Astrocyte of the hippocampus (primary cell): ENCODE results near the gene MNAT1.
"Not testable (repeated sequence)": the region's sequence is repeated elsewhere in the genome, so short reads cannot be mapped to it uniquely, and the experiment has no call there.

Experiments used
- DNase-seq: peaks from one replicate; pipeline ENCODE4 v3.0.0; 2011; ENCODE audit warnings: low read depth, low spot score

The MNAT1 gene

DNA sequence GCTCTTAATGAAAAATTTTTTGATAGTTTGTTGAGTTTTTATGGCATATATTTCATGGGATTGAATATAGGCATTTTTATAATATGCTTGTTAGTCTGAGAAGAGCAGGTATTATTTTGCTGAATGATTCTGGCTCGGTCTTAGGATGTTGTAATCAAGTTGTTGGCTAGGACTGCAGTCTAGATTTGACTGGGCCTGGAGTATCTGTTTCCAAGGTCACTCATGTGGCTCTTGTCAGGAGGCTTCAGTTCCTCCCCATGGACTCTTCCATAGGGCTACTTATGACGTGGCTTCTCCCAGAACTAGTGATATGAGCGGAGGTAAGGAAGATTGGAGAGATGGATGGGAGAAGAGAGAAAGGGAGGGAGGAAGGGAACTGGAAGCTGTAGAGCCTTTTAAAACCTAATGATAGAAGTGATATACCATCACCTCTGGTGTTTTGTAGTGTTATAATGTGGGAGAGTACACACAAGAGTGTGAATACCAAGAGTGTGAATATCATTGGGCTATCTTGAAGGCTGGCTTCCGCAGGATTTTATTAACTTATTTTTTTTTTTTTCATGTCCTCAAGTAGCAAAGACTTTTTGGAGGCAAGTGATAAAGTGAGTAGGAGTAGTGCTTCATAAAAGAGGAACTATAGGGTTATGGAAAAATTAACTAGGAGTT is 4.4 kb downstream of the MNAT1 start:
- DNase-seq = no peak

DNA sequence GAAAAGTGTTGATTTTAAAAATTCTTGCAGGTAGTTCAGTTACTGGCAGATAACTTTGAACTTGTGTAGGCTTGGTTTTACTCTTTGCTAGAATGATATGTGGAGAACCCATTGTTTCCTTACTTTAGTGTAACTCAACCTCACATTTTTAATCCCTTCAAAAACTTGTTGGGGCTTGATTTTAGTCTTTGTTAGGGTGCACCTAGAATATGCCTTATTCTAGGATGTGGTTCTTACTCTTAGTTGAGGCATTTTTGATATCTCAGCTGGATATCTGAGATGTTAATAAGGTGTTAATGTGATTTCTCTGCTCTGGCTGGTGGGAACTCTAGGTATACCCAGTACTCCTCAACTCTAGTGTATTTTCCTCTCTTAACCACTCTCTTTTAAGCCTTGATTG is 10.0 kb downstream of the MNAT1 start:
- DNase-seq = no peak

DNA sequence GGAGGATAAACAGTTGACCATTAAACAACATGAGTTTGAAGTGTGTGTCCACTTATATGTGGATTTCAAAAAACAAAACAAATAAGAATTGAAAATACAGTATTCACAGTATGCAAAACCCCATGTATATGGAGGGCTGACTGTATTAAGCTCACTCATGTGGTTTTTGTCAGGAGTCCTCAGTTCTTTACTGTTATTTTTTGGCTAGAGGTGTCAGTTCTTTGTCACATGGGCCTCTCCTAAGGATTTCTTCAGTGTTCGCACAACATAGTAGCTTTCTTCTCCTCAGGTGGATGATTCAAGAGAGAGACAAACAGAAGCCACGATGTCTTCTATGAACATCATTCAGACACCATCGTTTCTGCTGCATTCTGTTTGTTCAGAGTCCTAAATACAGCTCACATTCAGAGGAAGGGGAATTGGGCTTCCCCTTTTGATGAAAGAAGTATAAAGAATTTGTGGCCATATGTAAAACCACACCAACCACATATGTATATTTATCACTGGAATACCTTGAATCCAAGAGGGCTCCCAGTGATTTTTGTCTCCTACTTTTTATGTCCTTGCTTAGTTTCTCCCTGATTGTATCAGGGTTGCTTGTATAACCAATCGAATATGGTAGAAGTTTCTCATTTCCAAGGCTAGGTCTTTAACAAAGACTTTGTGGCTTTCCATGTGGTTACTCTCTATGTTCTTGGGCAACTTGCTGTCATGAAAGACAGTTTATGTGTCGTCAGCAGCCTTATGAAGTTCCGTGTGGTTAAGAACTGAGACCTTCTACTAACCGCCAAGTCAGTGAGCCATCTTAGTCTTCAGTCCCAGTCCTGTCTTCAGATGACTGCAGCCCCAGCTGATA is 18.9 kb downstream of the MNAT1 start:
- peak; percentile 41 for DNase-seq

DNA sequence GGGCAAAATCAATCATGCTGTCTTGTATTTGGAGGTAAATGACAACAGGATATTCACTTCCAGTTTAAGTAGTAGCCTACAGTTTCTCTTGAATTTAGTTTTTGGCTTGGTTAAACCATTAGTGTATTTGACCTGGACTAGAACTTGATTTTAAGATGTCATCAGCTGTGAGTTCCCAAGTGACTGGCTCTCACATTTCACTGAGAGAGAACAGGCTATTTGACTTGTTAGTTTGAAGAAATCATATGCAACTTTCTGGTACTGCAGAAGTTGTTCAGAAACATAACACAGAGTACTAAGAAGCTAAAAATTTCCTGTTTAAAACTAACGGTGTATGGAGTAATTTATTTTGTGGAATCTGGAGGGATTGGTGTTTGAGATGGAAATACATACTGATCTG is 22.3 kb downstream of the MNAT1 start:
- DNase-seq = no peak

DNA sequence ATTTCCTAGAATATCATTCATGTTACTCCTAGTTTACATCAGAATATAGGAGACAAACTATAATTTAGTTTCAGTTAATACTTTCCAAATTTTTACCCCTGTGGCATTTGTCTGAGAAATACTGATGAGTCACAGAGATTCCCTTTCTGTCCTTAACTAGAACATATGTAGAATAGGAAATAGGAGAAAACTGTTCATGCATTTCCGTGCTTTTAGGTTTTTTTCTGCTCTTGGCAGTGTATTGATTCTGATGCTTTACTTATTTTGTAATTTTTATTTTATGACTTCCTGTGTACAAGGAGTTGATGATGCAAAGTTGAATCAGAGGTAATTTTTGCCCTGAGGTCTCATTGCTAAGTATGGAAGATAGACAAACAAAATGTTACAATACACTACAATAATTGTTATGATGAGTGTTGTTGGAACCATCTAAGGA is 23.0 kb downstream of the MNAT1 start:
- DNase-seq = no peak

GRCh38 chr14:60758885-60759284 is 24.3 kb downstream of the MNAT1 start:
- DNase-seq = no peak

- no peak for DNase-seq
Observed at GRCh38 chr14:60760209-60760608, 25.6 kb downstream of the MNAT1 start.

DNA sequence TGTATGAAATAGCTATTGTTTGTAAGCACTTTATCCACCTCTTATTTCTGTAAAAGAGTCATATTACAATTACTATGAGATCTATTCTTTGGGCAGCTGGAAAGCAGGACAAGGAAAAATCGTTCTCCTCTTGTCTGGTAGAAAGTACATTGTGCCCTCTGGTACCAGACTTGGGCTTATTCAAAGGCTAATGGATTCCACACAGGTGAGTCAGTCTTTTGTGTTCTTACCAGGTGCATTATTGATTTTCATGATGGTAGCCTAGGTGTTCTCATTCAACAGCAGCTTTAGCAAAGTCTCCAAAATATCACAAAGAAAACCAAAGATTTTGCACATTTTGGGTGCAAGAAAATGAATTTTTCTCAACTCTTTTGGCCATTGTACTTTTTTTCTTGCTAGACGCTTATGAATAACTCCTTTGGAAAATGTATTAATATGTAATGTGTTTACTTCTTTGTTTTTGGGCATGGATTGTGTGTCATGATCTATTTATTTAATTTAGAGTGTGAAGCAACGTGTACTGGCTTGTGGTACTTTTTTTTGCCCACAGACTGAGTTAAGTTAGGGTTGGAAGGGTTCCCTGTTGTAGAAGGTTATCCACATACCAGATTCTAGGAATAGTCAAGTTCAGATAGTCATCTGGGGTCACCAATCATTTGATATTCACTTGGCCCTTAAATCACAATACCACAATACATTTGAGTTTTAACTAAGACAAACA is 26.2 kb downstream of the MNAT1 start:
- peak; percentile 6 for DNase-seq

DNA sequence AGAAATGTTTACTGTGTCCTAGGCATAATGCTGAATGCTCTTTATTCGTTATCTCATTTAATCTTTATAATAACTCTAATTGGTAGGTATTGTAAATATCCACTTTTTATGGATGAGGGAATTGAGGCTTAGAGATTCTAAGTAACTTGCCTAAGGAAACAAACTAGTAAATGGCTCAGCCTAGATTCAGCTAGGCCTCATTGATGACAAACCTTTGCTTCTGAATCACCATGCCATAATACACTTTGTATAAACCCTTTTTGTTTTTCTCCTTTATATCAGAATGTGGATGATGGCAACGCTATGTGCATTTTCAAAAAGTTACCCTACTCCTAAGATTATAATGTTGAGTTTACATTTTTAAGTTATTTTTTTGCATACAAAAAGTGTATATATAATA is 34.0 kb downstream of the MNAT1 start:
- no peak for DNase-seq

DNA sequence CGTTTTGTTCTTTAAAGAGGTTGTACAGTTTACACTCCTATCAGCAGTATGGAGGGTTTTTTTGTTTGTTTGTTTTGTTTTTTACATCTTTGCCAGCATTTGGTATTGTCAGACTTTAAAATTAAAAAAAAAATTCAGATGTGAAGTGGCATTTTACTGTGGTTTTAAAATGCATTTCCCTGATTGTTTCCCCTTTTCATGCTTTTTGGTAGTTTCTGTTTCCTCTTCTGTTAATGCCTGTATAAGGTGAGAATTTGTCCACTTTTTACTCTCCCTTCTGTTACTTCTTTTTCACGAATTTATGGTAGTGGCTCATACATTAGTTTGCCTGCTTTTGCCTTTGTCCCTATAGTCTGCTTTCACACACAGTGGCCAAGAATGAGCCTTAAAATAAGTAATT is 36.6 kb downstream of the MNAT1 start:
- DNase-seq = no peak

DNA sequence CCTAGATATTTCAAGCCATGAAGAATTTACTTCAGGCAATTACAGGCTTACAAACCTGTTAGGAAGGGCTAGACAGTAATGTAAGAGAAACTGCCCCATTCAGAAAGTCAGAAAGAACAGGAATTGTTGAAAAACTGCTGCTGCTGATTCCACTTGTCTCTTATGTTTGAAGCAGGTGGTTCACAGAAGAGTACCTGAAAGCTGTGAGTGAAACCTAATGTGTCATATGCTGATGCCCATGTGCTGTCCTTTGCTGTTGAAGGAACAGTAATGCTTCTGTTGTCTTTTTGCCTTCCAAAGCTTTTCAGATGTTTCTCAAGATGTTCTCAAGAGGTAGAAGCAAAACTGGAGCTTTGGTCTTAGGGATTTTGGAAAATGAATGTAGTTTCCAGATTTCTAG is 39.0 kb downstream of the MNAT1 start:
- no peak for DNase-seq

DNA sequence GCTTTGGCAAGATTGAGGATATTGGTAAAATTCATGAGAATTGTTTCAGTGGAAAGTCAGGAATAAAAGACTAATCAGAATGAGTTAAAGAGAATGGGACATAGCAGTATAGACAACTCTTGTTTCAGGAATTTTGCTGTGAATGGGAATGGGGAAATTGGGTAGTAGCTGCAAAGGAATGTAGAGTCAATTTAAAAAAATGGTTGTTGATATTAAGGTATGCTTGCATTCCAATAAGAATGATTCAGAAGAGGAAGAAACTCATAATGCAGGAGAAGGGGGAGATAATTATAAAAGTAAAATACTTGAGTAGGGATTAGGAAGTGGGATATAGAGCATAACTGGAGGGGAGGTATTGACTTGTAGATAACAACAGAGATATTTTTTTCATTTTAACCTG is 40.7 kb downstream of the MNAT1 start:
- peak; percentile 50 for DNase-seq

GRCh38 chr14:60777856-60778578 is 43.5 kb downstream of the MNAT1 start:
- peak; percentile 87 for DNase-seq

DNA sequence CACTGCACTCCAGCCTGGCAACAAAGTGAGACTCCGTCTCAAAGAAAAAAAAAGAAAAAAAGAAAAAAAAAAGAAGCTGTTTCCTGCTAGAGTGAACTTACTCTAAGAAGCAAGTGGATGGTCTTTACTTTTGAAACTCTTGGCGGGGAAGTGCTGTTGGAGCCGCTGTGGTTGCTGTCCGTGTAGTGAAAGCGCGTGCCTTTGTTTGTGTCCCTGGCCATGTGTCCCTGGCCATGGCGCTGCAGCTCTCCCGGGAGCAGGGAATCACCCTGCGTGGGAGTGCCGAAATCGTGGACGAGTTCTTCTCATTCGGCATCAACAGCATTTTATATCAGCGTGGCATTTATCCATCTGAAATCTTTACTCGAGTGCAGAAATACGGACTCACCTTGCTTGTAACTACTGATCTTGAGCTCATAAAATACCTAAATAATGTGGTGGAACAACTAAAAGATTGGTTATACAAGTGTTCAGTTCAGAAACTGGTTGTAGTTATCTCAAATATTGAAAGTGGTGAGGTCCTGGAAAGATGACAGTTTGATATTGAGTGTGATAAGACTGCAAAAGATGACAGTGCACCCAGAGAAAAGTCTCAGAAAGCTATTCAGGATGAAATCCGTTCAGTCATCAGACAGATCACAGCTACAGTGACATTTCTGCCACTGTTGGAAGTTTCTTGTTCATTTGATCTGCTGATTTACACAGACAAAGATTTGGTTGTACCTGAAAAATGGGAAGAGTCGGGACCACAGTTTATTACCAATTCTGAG is 45.4 kb downstream of the MNAT1 start:
- DNase-seq = not testable (repeated sequence)

- DNase-seq = not testable (repeated sequence)
Observed at GRCh38 chr14:60780558-60780957, 46.0 kb downstream of the MNAT1 start.

GRCh38 chr14:60786905-60787304 is 52.3 kb downstream of the MNAT1 start:
- DNase-seq = no peak

DNA sequence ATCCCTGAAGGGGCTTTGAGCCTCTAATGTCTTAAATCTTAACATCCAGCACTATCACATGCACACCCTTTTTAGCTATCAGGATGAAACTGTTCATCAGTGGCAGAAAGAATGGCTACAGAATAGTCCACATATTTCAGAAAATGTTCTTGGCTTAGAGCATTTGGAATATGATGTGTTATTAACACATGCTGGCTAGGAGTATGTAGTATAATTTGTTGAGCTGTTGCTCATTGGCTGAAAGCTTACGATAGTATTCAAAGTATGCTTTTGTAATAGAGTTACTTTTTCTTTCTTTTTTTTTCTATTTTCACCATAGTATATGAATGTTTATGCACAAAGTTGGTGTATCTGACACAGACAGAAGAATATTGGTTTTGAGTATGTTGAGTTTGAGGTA is 55.1 kb downstream of the MNAT1 start:
- no peak for DNase-seq

DNA sequence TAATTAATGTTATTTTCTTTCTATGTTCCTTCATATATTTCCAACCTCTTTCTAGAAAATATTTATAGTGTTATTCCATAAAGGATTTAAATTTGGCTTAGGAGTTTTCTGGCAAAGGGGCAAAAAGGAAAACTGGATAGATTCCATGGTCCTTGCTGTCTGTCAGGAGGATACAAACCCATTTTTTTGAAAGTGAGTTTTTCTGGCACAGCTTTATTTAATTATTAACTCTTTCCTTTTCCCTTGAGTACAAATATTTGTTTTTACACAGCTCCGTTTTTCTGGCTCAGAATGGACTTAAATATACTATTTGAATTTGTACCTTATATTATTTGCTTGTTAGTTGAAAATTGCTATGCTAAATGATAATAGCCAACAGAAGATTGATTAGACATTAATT is 56.3 kb downstream of the MNAT1 start:
- DNase-seq = no peak

DNA sequence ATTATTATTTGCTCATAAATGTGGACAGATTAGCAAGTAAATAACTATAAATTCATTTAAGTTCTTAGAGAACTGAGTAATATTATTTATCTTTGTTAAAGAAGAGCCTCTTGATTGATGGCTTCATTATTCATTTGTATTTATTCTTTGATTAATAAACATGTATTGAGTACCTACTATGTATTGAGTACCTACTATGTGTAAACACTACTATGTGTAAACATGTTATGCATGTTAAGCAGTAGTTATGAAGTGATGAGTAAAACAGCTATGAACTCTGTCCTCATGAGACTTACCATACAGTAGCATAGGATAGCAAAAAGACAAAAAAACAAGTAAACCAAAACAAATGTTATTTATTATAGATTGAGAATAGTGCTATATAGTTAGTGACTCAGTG is 61.9 kb downstream of the MNAT1 start:
- DNase-seq = no peak

- no peak for DNase-seq
Observed at GRCh38 chr14:60800409-60800808, 65.8 kb downstream of the MNAT1 start.

- no peak for DNase-seq
Observed at GRCh38 chr14:60803871-60804270, 69.3 kb downstream of the MNAT1 start.
